Measurements from ENCODE around the gene PROK2.
A peak's percentile ranks its signal among the peaks of the same experiment; 100 is the strongest.

DNA sequence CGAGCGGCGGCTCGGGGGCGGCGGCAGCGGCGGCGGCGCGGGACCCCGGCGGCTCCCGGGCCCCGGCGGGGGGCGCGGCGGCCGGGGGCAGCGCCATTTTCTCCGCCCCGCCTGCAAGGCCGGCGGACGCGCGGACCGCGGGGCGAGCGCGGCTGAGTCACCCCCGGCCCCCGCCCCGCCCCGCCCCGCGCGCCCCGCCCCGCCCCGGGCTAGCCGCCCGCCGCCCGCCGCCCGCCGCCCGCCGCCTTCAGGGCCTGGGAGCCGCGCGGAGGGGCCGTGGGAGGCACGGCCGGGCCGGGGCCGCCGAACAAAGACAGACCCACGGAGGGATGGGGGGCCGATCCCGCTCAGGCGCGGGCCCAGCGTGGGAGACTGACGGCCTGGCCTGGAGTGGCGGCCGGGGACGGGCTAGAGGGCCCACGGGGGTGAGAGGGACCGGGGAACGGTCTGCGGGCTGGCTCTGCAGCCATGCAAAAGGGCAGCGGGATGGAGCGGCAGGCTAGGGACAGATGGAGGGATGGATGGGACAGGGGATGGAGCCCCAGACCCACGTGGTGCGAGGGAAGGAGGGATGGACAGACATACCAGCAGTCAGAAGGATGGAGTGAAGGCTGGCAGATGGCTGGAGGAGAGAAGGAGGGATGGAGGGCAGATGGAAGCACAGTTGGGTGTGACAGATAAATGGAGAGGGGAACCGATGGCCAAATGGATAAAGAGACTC lies 59.5 kb downstream of the PROK2 start, which contains the start of gene EIF4E3:
- TF ChIP-seq, protein P1, sequence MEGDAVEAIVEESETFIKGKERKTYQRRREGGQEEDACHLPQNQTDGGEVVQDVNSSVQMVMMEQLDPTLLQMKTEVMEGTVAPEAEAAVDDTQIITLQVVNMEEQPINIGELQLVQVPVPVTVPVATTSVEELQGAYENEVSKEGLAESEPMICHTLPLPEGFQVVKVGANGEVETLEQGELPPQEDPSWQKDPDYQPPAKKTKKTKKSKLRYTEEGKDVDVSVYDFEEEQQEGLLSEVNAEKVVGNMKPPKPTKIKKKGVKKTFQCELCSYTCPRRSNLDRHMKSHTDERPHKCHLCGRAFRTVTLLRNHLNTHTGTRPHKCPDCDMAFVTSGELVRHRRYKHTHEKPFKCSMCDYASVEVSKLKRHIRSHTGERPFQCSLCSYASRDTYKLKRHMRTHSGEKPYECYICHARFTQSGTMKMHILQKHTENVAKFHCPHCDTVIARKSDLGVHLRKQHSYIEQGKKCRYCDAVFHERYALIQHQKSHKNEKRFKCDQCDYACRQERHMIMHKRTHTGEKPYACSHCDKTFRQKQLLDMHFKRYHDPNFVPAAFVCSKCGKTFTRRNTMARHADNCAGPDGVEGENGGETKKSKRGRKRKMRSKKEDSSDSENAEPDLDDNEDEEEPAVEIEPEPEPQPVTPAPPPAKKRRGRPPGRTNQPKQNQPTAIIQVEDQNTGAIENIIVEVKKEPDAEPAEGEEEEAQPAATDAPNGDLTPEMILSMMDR (IDR thresholded peaks at IDR 0.05 in 8 of 11, conservative IDR thresholded peaks at IDR 0.05 in 3 of 11) = no peak
- TF ChIP-seq POLR2AphosphoS5 (IDR thresholded peaks at IDR 0.05) = peak in 2 of 3 donors; percentile 58 to 65

Measured in spleen (tissue), 7 donors.